Measurements from ENCODE around the gene BDKRB1. TPM values are rescaled to one million over a fixed set of nuclear protein-coding genes. Genes with fewer than 3 reads are reported as not detected.

Gene BDKRB1
- polyA plus RNA-seq, 2 of the 4 experiments (the other 2 are of a cell fraction): 2.8 to 3.5 TPM

DNA sequence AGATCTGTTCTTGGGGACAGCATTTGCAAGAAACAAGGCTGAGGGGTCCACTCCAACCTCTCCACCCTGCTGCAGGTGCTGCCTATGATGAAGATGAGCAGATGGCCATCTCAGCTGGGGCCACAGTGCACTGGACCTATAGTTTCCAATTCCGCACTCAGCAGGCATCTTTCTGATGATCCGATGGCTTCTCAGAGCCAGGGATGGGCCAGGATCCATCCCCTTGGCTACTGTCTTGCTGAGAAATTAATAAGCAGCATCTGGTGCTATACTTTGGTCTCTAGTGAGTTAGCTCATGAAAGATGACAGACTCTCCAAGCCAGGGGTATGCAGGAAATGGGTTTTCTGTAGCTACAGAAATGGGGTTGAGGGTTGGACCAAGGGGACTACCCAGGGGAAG, 18.4 kb upstream of the BDKRB1 start:
- H3K27ac ChIP-seq: no peak overlapping the region
- WGBS (ENCODE audit: missing lambda C conversion rate): 89% methylated on average over 2 of the region's 2 CpGs
- no peak overlapping the region for H3K4me2 ChIP-seq
- peaks cover 17% of the 10 kb centered on the region for H3K4me1 ChIP-seq
- no peaks in the 10 kb centered on the region for H3K9me3 ChIP-seq
- DNase-seq (ENCODE audit: low read depth in 1 of 2, low spot score in 1 of 2): no peak
- ChIA-PET POLR2A (no interaction called here), CTCF (no interaction called here)
- TF ChIP-seq HOXA7 (CRISPR knock-in tag; IDR thresholded peaks at IDR 0.05) (no peak), JUN (IDR thresholded peaks at IDR 0.05) (no peak), BHLHE40 (IDR thresholded peaks at IDR 0.05; ENCODE audit: low read depth, low read length) (no peak), RAD21 (conservative IDR thresholded peaks at IDR 0.05 in 1 of 2, IDR thresholded peaks at IDR 0.05 in 1 of 2) (no peak)
- ATAC-seq: no peak
- no peak overlapping the region for H3K4me3 ChIP-seq
- no peak for FAIRE-seq

- H3K27ac ChIP-seq: peak overlapping the region in 1 of 2 experiments; percentile 30; a peak in 3 of 6 replicates
- ATAC-seq (no peak), FAIRE-seq (no peak), DNase-seq (ENCODE audit: low read depth in 1 of 2, low spot score in 1 of 2) (no peak)
- H3K9me3 ChIP-seq: no peaks in the 10 kb centered on the region
- H3K4me1 ChIP-seq: peaks cover 17% of the 10 kb centered on the region
- no peak for TF ChIP-seq ATOH8 (CRISPR knock-in tag; IDR thresholded peaks at IDR 0.05; ENCODE audit: low read depth)
- TF ChIP-seq ZSCAN20 (CRISPR knock-in tag; IDR thresholded peaks at IDR 0.05): no peak
- no peak for TF ChIP-seq MAX (IDR thresholded peaks at IDR 0.05)
- TF ChIP-seq FOXS1 (CRISPR knock-in tag; IDR thresholded peaks at IDR 0.05): no peak
- TF ChIP-seq HOXA7 (CRISPR knock-in tag; IDR thresholded peaks at IDR 0.05): no peak
- no peak for TF ChIP-seq ESRRA (IDR thresholded peaks at IDR 0.05; ENCODE audit: borderline replicate concordance, low read length)
- TF ChIP-seq E2F6 (IDR thresholded peaks at IDR 0.05; ENCODE audit: borderline replicate concordance, low read depth): no peak
- TF ChIP-seq POLR2A (IDR thresholded peaks at IDR 0.05; ENCODE audit: low read length): no peak
- no peak for TF ChIP-seq KDM5A (IDR thresholded peaks at IDR 0.05)
- TF ChIP-seq BHLHE40 (IDR thresholded peaks at IDR 0.05; ENCODE audit: low read depth, low read length): no peak
- no peak for TF ChIP-seq EP300 (IDR thresholded peaks at IDR 0.05)
- TF ChIP-seq, protein P1, sequence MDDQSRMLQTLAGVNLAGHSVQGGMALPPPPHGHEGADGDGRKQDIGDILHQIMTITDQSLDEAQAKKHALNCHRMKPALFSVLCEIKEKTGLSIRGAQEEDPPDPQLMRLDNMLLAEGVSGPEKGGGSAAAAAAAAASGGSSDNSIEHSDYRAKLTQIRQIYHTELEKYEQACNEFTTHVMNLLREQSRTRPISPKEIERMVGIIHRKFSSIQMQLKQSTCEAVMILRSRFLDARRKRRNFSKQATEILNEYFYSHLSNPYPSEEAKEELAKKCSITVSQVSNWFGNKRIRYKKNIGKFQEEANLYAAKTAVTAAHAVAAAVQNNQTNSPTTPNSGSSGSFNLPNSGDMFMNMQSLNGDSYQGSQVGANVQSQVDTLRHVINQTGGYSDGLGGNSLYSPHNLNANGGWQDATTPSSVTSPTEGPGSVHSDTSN (IDR thresholded peaks at IDR 0.05): no peak
- no peak for TF ChIP-seq ZC3H11A (IDR thresholded peaks at IDR 0.05)
- TF ChIP-seq PHF8 (IDR thresholded peaks at IDR 0.05; ENCODE audit: borderline replicate concordance, low read depth): no peak
- no peak for TF ChIP-seq ZNF302 (CRISPR knock-in tag; IDR thresholded peaks at IDR 0.05)
- no peak overlapping the region for H3K4me2 ChIP-seq
- ChIA-PET CTCF (interaction anchor here (1.1 to 1.4 kb wide), 2 partner anchors 15 to 138 kb away, joined by 3 to 4 read pairs; no protein-coding TSS in a partner anchor), POLR2A (no interaction called here)
- no peak overlapping the region for H3K4me3 ChIP-seq
- WGBS (ENCODE audit: missing lambda C conversion rate): 56% methylated on average over 6 of the region's 7 CpGs
Observed at GRCh38 chr14:96238676-96239265, 17.2 kb upstream of the BDKRB1 start.

DNA sequence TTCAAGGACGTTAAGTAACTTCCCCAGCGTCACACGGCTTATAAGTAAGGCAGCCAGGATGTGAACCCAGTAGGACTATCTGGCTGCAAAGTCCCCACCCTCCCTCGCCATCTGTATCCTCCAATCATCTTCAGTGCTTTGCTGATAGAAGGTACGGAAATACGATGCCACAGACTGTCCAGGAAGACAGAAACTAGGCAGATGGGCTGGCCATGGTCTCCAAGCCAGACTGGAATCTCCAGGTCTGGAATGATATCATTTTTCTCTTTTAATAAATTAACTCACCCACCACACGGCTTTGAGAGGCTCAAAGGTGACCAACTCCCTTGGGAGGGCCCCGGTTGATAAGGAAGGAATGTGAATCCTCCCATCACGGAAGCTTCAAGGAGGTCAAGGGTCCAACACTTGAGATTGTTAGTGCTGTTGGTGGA, 16.3 kb upstream of the BDKRB1 start:
- Histone ChIP-seq H3K9me3 (no peaks in the 10 kb centered on the region), H3K4me3 (no peak overlapping the region), H3K27ac (peak overlapping the region in 1 of 2 experiments; percentile 30; a peak in 4 of 6 replicates), H3K4me1 (peaks cover 17% of the 10 kb centered on the region), H3K4me2 (no peak overlapping the region)
- CTCF ChIA-PET: interaction anchor here (1.1 to 9.1 kb wide), 2 partner anchors 15 to 34 kb away, joined by 3 to 66 read pairs; no protein-coding TSS in a partner anchor
- no peak for TF ChIP-seq MAZ (IDR thresholded peaks at IDR 0.05; ENCODE audit: borderline replicate concordance, low read depth, low read length)
- TF ChIP-seq FOXS1 (CRISPR knock-in tag; IDR thresholded peaks at IDR 0.05): no peak
- no peak for TF ChIP-seq MYC (IDR thresholded peaks at IDR 0.05; ENCODE audit: borderline replicate concordance, low read length)
- no peak for TF ChIP-seq FOSL2 (IDR thresholded peaks at IDR 0.05)
- TF ChIP-seq FOSL2 (CRISPR knock-in tag; IDR thresholded peaks at IDR 0.05): no peak
- TF ChIP-seq MAFK (IDR thresholded peaks at IDR 0.05; ENCODE audit: partially characterized antibody): no peak
- TF ChIP-seq RARB (CRISPR knock-in tag; IDR thresholded peaks at IDR 0.05): no peak
- ATAC-seq (peak in 1 of 2 experiments; percentile 62; a peak in 3 of 6 replicates), DNase-seq (ENCODE audit: low read depth in 1 of 2, low spot score in 1 of 2) (peak in 1 of 2 experiments; percentile 54), FAIRE-seq (no peak)
- 57% methylated on average over 9 of the region's 9 CpGs for WGBS (ENCODE audit: missing lambda C conversion rate)
- POLR2A ChIA-PET: no interaction called here
